Globus pallidus (tissue), 1 donor: ENCODE data around the gene DAPK3.
"Not testable (repeated sequence)": the region's sequence is repeated elsewhere in the genome, so short reads cannot be mapped to it uniquely, and the experiment has no call there.

Experiments used
- DNase-seq: peaks from one replicate; pipeline ENCODE4 v3.0.0-alpha.2; 2015; ENCODE audit warnings: low spot score

Gene DAPK3

GRCh38 chr19:3978145-3978544, 7.2 kb upstream of the DAPK3 start:
- no peak for DNase-seq

- no peak for DNase-seq
Observed at GRCh38 chr19:3977242-3978143, 6.6 kb upstream of the DAPK3 start.

- DNase-seq: no peak
Observed at GRCh38 chr19:3976495-3977241, 5.8 kb upstream of the DAPK3 start.

GRCh38 chr19:3975637-3976087, 4.8 kb upstream of the DAPK3 start:
- DNase-seq: no peak

GRCh38 chr19:3975144-3975543, 4.2 kb upstream of the DAPK3 start:
- no peak for DNase-seq

- DNase-seq: no peak
Observed at GRCh38 chr19:3970313-3970807, 539 bp downstream of the DAPK3 start.

GRCh38 chr19:3969435-3970312, 1.2 kb downstream of the DAPK3 start:
- DNase-seq: no peak

- DNase-seq: peak; percentile 43
Observed at GRCh38 chr19:3968556-3969434, 2.1 kb downstream of the DAPK3 start.

- DNase-seq: not testable (repeated sequence)
Observed at GRCh38 chr19:3967983-3968382, 2.9 kb downstream of the DAPK3 start.

- no peak for DNase-seq
Observed at GRCh38 chr19:3966051-3967017, 4.6 kb downstream of the DAPK3 start.

- DNase-seq: no peak
Observed at GRCh38 chr19:3964256-3965194, 6.4 kb downstream of the DAPK3 start.

GRCh38 chr19:3963458-3964255, 7.2 kb downstream of the DAPK3 start:
- DNase-seq: no peak

GRCh38 chr19:3961007-3961406, 9.9 kb downstream of the DAPK3 start:
- no peak for DNase-seq

- no peak for DNase-seq
Observed at GRCh38 chr19:3959766-3960131, 11.2 kb downstream of the DAPK3 start.

- DNase-seq: no peak
Observed at GRCh38 chr19:3958836-3959765, 11.8 kb downstream of the DAPK3 start.

GRCh38 chr19:3955688-3956087, 15.2 kb downstream of the DAPK3 start:
- no peak for DNase-seq

GRCh38 chr19:3955276-3955675, 15.6 kb downstream of the DAPK3 start:
- not testable (repeated sequence) for DNase-seq
